ENCODE measurements around the gene FRRS1L. TPM values are rescaled to one million over a fixed set of nuclear protein-coding genes. Genes with fewer than 3 reads are reported as not detected.

FRRS1L gene
- total and polyA plus RNA-seq, 2 donors (not counting 1 experiment from before 2014, with no cell fraction given): not detected

GRCh38 chr9:109163194-109163593 is 3.9 kb downstream of the FRRS1L start:
- intact Hi-C loops (cut with micrococcal nuclease): no loop called here
- Histone ChIP-seq H3K4me2 (replicated peaks; ENCODE audit: low read depth, low read length, poor library complexity, severe bottlenecking) (no peak overlapping the region), H3K9ac (ENCODE audit: low read length) (no peak overlapping the region), H3K4me1 (ENCODE audit: control insufficient read depth in 2 of 2, insufficient read depth in 2 of 2, low read length in 2 of 2) (peaks cover 0 to 5% of the 10 kb centered on the region in 2 donors), H3K9me3 (ENCODE audit: control extremely low read depth in 1 of 3, control insufficient read depth in 2 of 3, insufficient read depth in 1 of 3, low read length in 2 of 3) (no peaks in the 10 kb centered on the region), H4K20me1 (ENCODE audit: control insufficient read depth, insufficient read depth, low read length, poor library complexity, severe bottlenecking) (no peaks in the 10 kb centered on the region), H3K27me3 (replicated peaks in 1 of 4; ENCODE audit: control extremely low read depth in 1 of 4, control insufficient read depth in 3 of 4, insufficient read depth in 4 of 4, low read length in 3 of 4) (peaks cover 0 to 13% (median 9%) of the 10 kb centered on the region in 4 experiments), H3K36me3 (replicated peaks in 1 of 2; ENCODE audit: control extremely low read depth in 1 of 2, control insufficient read depth in 1 of 2, extremely low read depth in 1 of 2, insufficient read depth in 2 of 2, low read length in 1 of 2) (no peaks in the 10 kb centered on the region), H2AFZ (ENCODE audit: insufficient read depth, low read depth, low read length, poor library complexity, severe bottlenecking) (no peak overlapping the region), H3K4me3 (ENCODE audit: control extremely low read depth in 1 of 5, extremely low read depth in 1 of 5, insufficient read depth in 1 of 5, low read depth in 2 of 5, low read length in 4 of 5) (no peak overlapping the region), H3K27ac (ENCODE audit: low read length in 2 of 2) (no peak overlapping the region), H3K79me2 (ENCODE audit: control insufficient read depth, insufficient read depth, low read length) (no peaks in the 10 kb centered on the region)
- Mint-ChIP-seq H3K27ac (no peak overlapping the region), H3K4me1 (peaks cover 9% of the 10 kb centered on the region), H3K9me3 (ENCODE audit: insufficient read depth) (no peaks in the 10 kb centered on the region), H3K4me3 (no peak overlapping the region), H3K27me3 (peaks cover 52% of the 10 kb centered on the region)
- ChIA-PET POLR2A (no interaction called here), CTCF (no interaction called here)
- DNase-seq: no peak
- TF ChIP-seq CTCF (IDR thresholded peaks at IDR 0.05) (no peak), EZH2 (IDR thresholded peaks at IDR 0.05; ENCODE audit: borderline replicate concordance, insufficient read depth, low read depth, low read length, poor library complexity, severe bottlenecking) (no peak)
- ATAC-seq (ENCODE audit: low read depth): no peak
- WGBS (ENCODE audit: insufficient coverage): no CpG with 5 or more reads among the region's 1 CpG

GRCh38 chr9:109162677-109163076 is 4.4 kb downstream of the FRRS1L start:
- peaks cover 47% of the 10 kb centered on the region for H3K27me3 Mint-ChIP-seq
- CTCF ChIA-PET: no interaction called here

More at GRCh38 chr9:109162677-109163076, 4.4 kb downstream of the FRRS1L start:
- ATAC-seq (ENCODE audit: low read depth): no peak
- H3K9ac ChIP-seq (ENCODE audit: low read length): no peak overlapping the region
- H3K27me3 ChIP-seq (replicated peaks in 1 of 4; ENCODE audit: control extremely low read depth in 1 of 4, control insufficient read depth in 3 of 4, insufficient read depth in 4 of 4, low read length in 3 of 4): peaks cover 0 to 11% (median 6%) of the 10 kb centered on the region in 4 experiments
- POLR2A ChIA-PET: no interaction called here
- H3K79me2 ChIP-seq (ENCODE audit: control insufficient read depth, insufficient read depth, low read length): no peaks in the 10 kb centered on the region
- peaks cover 0 to 5% of the 10 kb centered on the region in 2 donors for H3K4me1 ChIP-seq (ENCODE audit: control insufficient read depth in 2 of 2, insufficient read depth in 2 of 2, low read length in 2 of 2)
- no peaks in the 10 kb centered on the region for H4K20me1 ChIP-seq (ENCODE audit: control insufficient read depth, insufficient read depth, low read length, poor library complexity, severe bottlenecking)
- H3K4me3 Mint-ChIP-seq: no peak overlapping the region
- H3K4me1 Mint-ChIP-seq: peaks cover 9% of the 10 kb centered on the region
- intact Hi-C loops (cut with micrococcal nuclease): no loop called here
- no peak overlapping the region for H3K27ac ChIP-seq (ENCODE audit: low read length in 2 of 2)
- no peaks in the 10 kb centered on the region for H3K9me3 ChIP-seq (ENCODE audit: control extremely low read depth in 1 of 3, control insufficient read depth in 2 of 3, insufficient read depth in 1 of 3, low read length in 2 of 3)
- TF ChIP-seq EZH2 (IDR thresholded peaks at IDR 0.05; ENCODE audit: borderline replicate concordance, insufficient read depth, low read depth, low read length, poor library complexity, severe bottlenecking) (no peak), CTCF (IDR thresholded peaks at IDR 0.05) (no peak)
- H3K27ac Mint-ChIP-seq: no peak overlapping the region
- no peak for DNase-seq
- 80% methylated on average over 1 of the region's 3 CpGs for WGBS (ENCODE audit: insufficient coverage)
- no peaks in the 10 kb centered on the region for H3K9me3 Mint-ChIP-seq (ENCODE audit: insufficient read depth)
- H2AFZ ChIP-seq (ENCODE audit: insufficient read depth, low read depth, low read length, poor library complexity, severe bottlenecking): no peak overlapping the region
- no peaks in the 10 kb centered on the region for H3K36me3 ChIP-seq (replicated peaks in 1 of 2; ENCODE audit: control extremely low read depth in 1 of 2, control insufficient read depth in 1 of 2, extremely low read depth in 1 of 2, insufficient read depth in 2 of 2, low read length in 1 of 2)
- H3K4me2 ChIP-seq (replicated peaks; ENCODE audit: low read depth, low read length, poor library complexity, severe bottlenecking): no peak overlapping the region
- no peak overlapping the region for H3K4me3 ChIP-seq (ENCODE audit: control extremely low read depth in 1 of 5, extremely low read depth in 1 of 5, insufficient read depth in 1 of 5, low read depth in 2 of 5, low read length in 4 of 5)

Data from B cell (primary cell).